Immature natural killer cell (primary cell): ENCODE measurements around the gene NVL. TPM values are rescaled to one million over a fixed set of nuclear protein-coding genes. Genes with fewer than 3 reads are reported as not detected.
A peak's percentile ranks its signal among the peaks of the same experiment; 100 is the strongest.

Source experiments
- DNase-seq, 3 donors: peaks; one replicate each; pipeline ENCODE4 v3.0.0; 2022; ENCODE audit warnings: mixed read lengths in 1 of 3
- H3K27ac Mint-ChIP-seq, 6 donors: one replicate each; pipeline ENCODE4 v1.8.0; 2020; ENCODE audit warnings: mixed read lengths in 6 of 6, mild to moderate bottlenecking in 5 of 6, inconsistent platforms in 4 of 6, moderate library complexity in 3 of 6
- H3K27me3 Mint-ChIP-seq, 3 donors: one replicate each; pipeline ENCODE4 v1.8.0; 2020 to 2021; ENCODE audit warnings: low read depth in 3 of 3, mild to moderate bottlenecking in 3 of 3, mixed read lengths in 3 of 3, moderate library complexity in 3 of 3, inconsistent platforms in 1 of 3
- H3K36me3 Mint-ChIP-seq, 3 donors: one replicate each; pipeline ENCODE4 v1.8.0; 2020; ENCODE audit warnings: mixed read lengths in 3 of 3, inconsistent platforms in 2 of 3, mild to moderate bottlenecking in 2 of 3
- H3K4me1 Mint-ChIP-seq, 2 donors: one replicate each; pipeline ENCODE4 v1.8.0; 2020; ENCODE audit warnings: inconsistent platforms in 2 of 2, mild to moderate bottlenecking in 2 of 2, mixed read lengths in 2 of 2, moderate library complexity in 1 of 2
- H3K4me3 Mint-ChIP-seq, 5 donors: one replicate each; pipeline ENCODE4 v1.8.0; 2020; ENCODE audit warnings: mild to moderate bottlenecking in 5 of 5, mixed read lengths in 5 of 5, inconsistent platforms in 3 of 5, moderate library complexity in 3 of 5
- H3K9me3 Mint-ChIP-seq, 6 donors: one replicate each; pipeline ENCODE4 v1.8.0; 2020; ENCODE audit warnings: mild to moderate bottlenecking in 6 of 6, mixed read lengths in 6 of 6, inconsistent platforms in 4 of 6, moderate library complexity in 3 of 6
- polyA plus RNA-seq, 3 donors: library from polyadenylated mRNA; unstranded; fragments of 300-500 nt; fragmentation: Illumina TruSeq; gene quantifications; one replicate each; pipeline ENCODE4 v1.2.3, GENCODE V29; 2021

The NVL gene
- polyA plus RNA-seq, 3 donors from 2014 or later: 6.6 to 19.5 (median 14.9) TPM

DNA sequence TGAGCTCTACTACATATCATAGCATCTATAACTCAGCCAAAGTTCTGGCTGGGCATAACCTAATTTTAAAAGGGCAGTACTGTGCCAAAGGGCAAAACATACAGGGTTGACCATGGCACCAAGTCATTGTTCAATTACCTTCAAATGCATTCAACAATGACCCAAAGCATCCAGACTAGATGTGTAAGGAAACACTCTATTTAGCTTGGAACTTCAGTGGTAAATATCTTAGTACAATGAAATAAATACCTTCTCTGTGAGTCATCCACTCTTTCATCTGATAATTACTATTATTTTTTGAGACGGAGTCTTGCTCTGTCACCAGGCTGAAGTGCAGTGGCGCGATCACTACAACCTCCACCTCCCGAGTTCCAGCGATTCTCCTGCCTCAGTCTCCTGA is 70.0 kb downstream of the NVL start:
- Mint-ChIP-seq H3K4me1 (peaks cover 0 to 2% of the 10 kb centered on the region in 2 donors), H3K36me3 (peaks cover 4 to 26% (median 8%) of the 10 kb centered on the region in 3 donors)

DNA sequence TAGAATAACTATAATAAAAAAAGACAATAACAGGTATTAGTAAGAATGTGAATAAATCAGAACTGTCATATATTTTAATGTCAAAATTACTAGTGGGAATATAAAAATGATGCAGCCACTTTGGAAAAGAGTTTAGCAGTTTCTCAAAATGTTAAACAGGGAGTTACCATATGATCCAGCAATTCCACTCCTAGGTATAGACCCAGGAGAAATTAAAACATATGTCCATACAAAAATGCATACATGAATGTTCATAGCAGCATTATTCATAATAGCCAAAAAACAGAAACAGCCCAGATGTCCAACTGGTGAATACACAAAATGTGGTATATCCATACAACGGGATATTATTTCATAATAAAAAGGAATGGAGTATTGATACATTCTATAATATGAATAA is 71.6 kb downstream of the NVL start:
- Mint-ChIP-seq H3K27me3 (peaks cover 0 to 2% (median 0%) of the 10 kb centered on the region in 3 donors), H3K4me3 (no peak overlapping the region), H3K9me3 (no peaks in the 10 kb centered on the region), H3K27ac (no peak overlapping the region), H3K36me3 (peaks cover 0 to 19% (median 4%) of the 10 kb centered on the region in 3 donors), H3K4me1 (peaks cover 0 to 2% of the 10 kb centered on the region in 2 donors)
- no peak for DNase-seq

More for the DNA sequence above, 70.0 kb downstream of the NVL start:
- H3K27ac Mint-ChIP-seq: no peak overlapping the region
- H3K9me3 Mint-ChIP-seq: no peaks in the 10 kb centered on the region
- no peak for DNase-seq
- no peaks in the 10 kb centered on the region for H3K27me3 Mint-ChIP-seq
- no peak overlapping the region for H3K4me3 Mint-ChIP-seq

DNA sequence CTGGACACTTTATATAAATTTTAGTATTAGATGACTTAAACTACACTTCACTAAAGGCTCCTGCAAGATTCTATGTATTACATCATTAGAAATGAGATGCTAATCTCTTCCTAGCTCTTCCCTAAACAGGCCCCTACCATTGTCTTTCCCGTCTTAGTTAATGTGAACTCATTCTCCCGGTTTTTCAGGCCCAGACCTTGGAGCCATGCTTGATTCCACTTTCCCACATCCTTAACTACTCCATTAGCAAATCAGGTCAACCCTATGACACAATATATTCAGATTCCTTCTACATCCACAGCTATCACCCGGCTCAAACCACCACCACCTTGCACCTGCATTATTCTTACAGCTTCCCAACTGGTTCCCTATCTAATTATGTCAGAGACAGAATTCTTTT is 73.3 kb downstream of the NVL start:
- no peaks in the 10 kb centered on the region for H3K9me3 Mint-ChIP-seq
- no peak overlapping the region for H3K4me3 Mint-ChIP-seq
- no peak for DNase-seq
- peaks cover 0 to 2% (median 2%) of the 10 kb centered on the region in 3 donors for H3K27me3 Mint-ChIP-seq
- H3K4me1 Mint-ChIP-seq: no peaks in the 10 kb centered on the region
- H3K36me3 Mint-ChIP-seq: peaks cover 3 to 18% (median 4%) of the 10 kb centered on the region in 3 donors
- no peak overlapping the region for H3K27ac Mint-ChIP-seq

DNA sequence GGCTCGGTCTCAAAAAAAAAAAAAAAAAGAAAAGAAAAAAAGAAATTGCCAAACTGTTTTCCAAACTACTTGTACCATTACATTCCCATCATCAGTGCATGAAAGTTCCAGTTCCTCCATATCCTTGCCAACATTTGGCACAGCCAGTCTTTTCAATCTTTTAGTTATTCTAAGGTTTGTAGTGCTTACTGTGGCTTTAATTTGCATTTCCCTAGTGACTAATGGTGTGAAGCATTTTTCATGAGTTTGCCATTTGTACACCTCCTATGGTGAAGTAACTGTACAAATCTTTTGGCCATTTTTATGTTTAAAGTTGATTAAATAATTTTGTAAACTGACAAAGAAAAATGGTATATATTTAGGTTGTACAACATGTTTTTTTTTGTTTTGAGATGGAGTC is 76.3 kb downstream of the NVL start:
- no peak overlapping the region for H3K27ac Mint-ChIP-seq
- H3K27me3 Mint-ChIP-seq: peaks cover 0 to 2% (median 2%) of the 10 kb centered on the region in 3 donors
- DNase-seq: no peak
- no peak overlapping the region for H3K4me3 Mint-ChIP-seq
- no peaks in the 10 kb centered on the region for H3K9me3 Mint-ChIP-seq
- peaks cover 4 to 22% (median 5%) of the 10 kb centered on the region in 3 donors for H3K36me3 Mint-ChIP-seq
- H3K4me1 Mint-ChIP-seq: no peaks in the 10 kb centered on the region

DNA sequence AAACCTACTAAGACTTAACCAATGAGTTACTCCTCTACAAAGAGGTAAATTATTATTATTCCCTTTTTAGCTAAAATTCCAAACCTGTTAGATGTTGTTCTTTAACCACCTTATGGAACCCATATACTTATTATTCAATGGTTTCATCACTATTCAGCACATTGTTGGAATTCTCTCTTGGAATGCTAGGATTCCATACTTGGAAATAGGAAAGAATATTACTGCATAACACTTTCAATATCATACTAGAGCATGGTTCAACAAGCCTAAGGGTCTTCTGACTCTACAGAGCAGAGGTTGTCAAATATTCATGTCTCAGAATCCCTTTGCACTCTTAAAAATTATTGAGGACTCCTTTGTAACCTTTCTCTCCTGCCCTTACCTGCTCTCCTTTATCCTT is 77.5 kb downstream of the NVL start:
- DNase-seq: no peak
- peaks cover 15 to 29% (median 16%) of the 10 kb centered on the region in 3 donors for H3K36me3 Mint-ChIP-seq
- no peak overlapping the region for H3K27ac Mint-ChIP-seq
- H3K4me1 Mint-ChIP-seq: no peaks in the 10 kb centered on the region
- H3K4me3 Mint-ChIP-seq: no peak overlapping the region
- H3K9me3 Mint-ChIP-seq: no peaks in the 10 kb centered on the region
- H3K27me3 Mint-ChIP-seq: peaks cover 0 to 2% (median 2%) of the 10 kb centered on the region in 3 donors

DNA sequence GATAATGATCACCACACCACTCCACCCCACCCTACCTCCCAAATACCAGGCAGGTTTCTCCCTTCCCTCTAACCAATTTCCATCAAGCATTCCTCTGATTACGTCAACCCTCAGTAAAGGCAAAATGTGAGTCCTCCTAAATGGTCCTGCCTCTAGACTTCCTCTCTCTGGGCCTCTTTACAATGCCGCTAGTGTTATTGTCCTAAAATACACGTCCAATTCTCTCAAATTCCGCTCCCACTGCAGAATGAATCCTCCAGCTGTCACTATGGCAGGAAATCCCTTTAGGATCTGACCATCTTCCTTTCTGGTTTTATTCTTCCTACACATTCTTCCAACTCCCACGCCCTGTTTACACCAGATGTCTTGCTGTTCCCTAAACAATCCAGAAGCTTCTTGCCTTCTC is 78.2 kb downstream of the NVL start:
- H3K4me3 Mint-ChIP-seq: no peak overlapping the region

DNA sequence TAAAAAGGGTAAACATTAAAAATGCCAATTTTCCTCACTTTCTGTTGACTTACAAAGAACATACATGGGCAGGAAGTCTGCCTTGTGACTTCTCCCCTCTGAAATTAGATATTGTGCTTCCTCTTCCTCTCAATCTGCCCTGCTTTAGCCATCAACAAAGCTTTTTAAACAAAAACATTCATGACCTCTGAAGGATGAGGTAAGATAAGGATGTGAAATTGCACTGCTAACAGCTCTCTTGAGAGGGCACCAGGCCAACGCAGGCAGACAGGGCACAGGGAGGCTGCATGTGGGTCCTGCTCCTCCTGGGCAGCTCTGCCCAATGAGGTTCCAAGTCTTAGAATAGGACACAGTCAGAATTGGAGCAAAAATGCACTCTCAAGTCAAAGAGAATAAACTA is 84.8 kb downstream of the NVL start:
- Mint-ChIP-seq H3K4me1 (peaks cover 4 to 6% of the 10 kb centered on the region in 2 donors), H3K9me3 (no peaks in the 10 kb centered on the region), H3K4me3 (no peak overlapping the region), H3K27me3 (no peaks in the 10 kb centered on the region), H3K36me3 (peaks cover 11 to 23% (median 21%) of the 10 kb centered on the region in 3 donors), H3K27ac (peak overlapping the region; percentile 34 to 81 (median 59))
- DNase-seq: no peak

More for the DNA sequence above, 78.2 kb downstream of the NVL start:
- Mint-ChIP-seq H3K36me3 (peaks cover 15 to 27% (median 16%) of the 10 kb centered on the region in 3 donors), H3K27ac (peak overlapping the region in 1 of 6 donors; percentile 20), H3K27me3 (peaks cover 0 to 2% (median 2%) of the 10 kb centered on the region in 3 donors), H3K4me1 (no peaks in the 10 kb centered on the region), H3K9me3 (no peaks in the 10 kb centered on the region)
- DNase-seq: no peak

DNA sequence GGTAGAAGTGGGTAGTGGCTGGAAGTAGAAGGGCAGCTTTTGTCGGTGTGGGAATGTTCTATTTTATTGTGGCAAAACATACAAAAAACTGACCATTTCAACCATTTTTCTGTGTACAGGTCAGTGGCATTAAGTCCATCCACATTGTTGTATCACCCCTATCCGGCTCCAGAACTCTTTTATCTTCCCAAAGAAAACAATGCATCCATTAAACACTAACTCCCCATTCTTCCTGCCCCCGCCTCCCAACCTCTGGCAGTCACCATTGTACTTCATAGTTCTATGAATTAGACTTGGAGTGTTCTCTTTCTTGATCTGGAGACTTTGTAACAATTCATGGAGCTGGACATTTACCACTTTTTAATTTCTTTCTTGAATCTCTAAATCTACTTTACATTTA is 91.2 kb downstream of the NVL start:
- H3K4me1 Mint-ChIP-seq: no peaks in the 10 kb centered on the region
- no peak overlapping the region for H3K4me3 Mint-ChIP-seq
- H3K27me3 Mint-ChIP-seq: no peaks in the 10 kb centered on the region
- H3K27ac Mint-ChIP-seq: peak overlapping the region in 1 of 6 donors; percentile 8
- H3K36me3 Mint-ChIP-seq: peaks cover 12 to 18% (median 15%) of the 10 kb centered on the region in 3 donors
- no peak for DNase-seq
- H3K9me3 Mint-ChIP-seq: no peaks in the 10 kb centered on the region

DNA sequence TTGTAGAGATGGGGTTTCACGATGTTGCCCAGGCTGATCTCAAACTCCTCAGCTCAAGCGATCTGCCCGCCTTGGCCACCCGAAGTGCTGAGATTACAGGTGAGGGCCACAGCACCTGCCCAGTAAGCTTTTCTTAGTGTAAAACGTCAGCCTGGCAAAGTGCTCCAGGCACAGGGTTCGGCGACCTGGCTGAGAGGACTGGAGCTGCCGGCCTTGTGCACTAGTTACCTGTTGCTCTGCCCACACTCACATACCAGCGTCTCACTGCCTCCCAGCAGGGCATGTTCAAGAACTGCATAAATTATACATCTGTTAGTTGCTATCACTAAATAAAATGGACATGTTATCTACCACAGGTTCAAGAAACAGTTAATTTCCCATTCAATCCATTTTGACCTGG is 91.8 kb downstream of the NVL start:
- Mint-ChIP-seq H3K9me3 (no peaks in the 10 kb centered on the region), H3K4me1 (no peaks in the 10 kb centered on the region), H3K4me3 (no peak overlapping the region), H3K27ac (no peak overlapping the region), H3K27me3 (no peaks in the 10 kb centered on the region), H3K36me3 (peaks cover 12 to 18% (median 15%) of the 10 kb centered on the region in 3 donors)
- DNase-seq: no peak

DNA sequence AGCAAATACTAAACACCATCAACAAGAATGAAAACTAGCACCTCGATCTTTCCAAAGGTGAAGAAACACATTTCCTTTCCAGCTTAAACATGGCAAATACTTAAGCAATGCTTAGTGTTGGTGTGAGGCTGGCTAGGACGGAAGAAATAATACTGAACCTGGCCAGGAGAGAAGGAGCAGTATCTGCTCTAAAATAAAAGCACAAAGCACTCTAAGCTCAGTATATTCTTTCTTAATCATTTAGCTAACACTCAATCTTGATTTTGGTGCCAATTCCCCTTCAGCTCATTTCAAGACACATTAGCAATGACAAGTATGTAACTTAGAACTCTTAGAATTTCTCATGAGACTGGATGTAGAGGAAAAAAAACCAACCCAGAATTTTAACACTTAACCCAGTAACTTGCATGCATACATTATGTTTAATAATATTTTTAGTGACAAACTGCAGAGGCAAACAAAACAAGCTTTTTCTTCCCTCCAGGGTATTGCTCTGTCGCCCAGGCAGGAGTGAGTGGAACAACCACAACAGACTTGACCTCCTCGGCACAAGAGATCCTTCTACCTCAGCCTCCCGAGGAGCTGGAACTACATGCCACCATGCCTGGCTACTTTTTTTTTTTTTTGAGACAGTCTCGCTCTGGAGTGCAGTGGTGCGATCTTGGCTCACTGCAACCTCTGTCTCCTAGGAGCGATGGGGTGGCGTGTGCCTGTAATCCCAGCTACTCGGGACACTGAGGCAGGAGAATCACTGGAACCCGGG is 92.7 kb downstream of the NVL start:
- H3K4me1 Mint-ChIP-seq: no peaks in the 10 kb centered on the region
- DNase-seq: no peak
- H3K27me3 Mint-ChIP-seq: no peaks in the 10 kb centered on the region
- peaks cover 12 to 26% (median 23%) of the 10 kb centered on the region in 3 donors for H3K36me3 Mint-ChIP-seq
- H3K4me3 Mint-ChIP-seq: no peak overlapping the region
- no peaks in the 10 kb centered on the region for H3K9me3 Mint-ChIP-seq
- H3K27ac Mint-ChIP-seq: peak overlapping the region in 2 of 6 donors; percentile 1 to 60

DNA sequence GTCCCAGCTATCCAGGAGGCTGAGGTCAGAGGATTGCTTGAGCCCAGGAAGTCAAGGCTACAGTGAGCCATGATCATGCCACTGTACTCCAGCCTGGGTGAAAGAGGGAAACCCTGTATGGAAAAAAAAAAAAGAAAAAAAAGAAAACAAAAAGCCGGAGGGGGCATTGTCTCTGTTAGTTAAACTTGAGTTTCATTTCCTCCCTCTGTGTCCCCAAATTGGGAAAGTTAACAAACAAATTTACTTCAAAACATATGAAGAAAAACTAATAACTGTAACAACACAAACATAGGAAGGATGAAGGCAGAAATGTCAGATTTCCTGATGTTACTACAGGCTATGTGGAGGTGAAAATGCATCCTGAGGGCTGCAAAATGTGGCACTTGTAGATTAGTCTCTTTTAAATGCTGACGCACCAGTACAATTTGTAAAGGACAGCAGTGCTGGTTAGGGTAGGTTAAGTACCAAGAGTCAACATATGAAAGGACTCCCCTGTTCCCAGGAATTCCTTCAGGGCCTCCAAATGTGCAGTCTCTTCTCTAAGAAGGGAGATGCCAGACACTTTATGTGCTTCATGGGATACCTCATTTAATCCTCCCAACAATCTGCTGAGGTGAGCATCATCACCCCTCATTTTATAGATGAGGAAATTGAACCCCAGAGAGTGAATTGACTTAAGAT is 94.0 kb downstream of the NVL start:
- Mint-ChIP-seq H3K27me3 (no peaks in the 10 kb centered on the region), H3K27ac (no peak overlapping the region), H3K4me1 (no peaks in the 10 kb centered on the region), H3K4me3 (no peak overlapping the region), H3K9me3 (no peaks in the 10 kb centered on the region), H3K36me3 (peaks cover 12 to 28% (median 27%) of the 10 kb centered on the region in 3 donors)
- DNase-seq: no peak

DNA sequence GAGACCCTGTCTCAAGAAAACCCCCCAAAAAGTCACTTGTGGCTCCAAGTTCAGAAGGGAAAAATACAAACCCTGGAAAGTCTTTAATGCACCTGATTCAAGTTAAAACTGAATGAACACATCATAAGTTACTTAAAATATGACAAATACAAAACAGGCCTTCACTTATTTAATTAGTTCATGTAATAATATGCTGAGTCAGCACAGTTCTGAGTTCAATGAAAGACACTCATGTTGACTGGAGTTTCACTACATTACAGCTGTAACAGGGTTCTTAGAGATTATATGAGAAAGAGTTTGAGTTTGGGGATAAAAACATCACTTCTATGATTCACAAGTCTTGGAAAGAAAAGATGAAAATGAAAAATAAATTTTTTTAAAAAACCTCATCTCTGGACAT is 96.0 kb downstream of the NVL start:
- H3K27me3 Mint-ChIP-seq: no peaks in the 10 kb centered on the region
- no peak overlapping the region for H3K27ac Mint-ChIP-seq
- no peak overlapping the region for H3K4me3 Mint-ChIP-seq
- no peaks in the 10 kb centered on the region for H3K9me3 Mint-ChIP-seq
- H3K36me3 Mint-ChIP-seq: peaks cover 12 to 37% (median 30%) of the 10 kb centered on the region in 3 donors
- H3K4me1 Mint-ChIP-seq: no peaks in the 10 kb centered on the region
- no peak for DNase-seq

DNA sequence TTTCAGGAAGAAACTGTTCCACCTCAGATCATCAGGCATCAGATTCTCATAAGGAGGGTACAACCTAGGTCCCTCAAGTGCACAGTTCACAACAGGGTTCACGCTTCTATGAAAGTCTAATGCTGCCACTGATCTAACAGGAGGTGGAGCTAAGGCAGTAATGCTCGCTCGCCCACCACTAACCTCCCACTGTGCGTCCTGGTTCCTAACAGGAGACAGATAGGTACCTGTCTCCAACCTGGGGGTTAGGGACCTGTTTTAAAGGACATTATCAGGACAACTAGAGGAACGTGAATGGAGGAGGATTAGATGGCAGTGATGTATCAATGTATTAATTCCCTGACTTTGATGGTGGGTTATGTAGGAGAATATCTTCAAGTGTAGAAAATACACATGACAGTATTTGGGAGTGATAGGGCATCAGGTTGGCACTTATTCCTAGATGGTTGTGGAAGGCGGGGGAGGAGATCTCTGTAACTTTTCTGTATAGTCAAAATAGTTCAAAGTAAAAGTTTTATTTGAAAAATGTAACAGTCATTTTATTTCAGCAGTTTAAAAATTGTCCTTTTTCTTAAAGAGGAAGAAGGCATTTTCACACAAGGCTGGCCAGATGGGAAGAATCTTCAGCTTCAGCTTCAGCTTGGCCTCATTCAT is 103.0 kb downstream of the NVL start:
- Mint-ChIP-seq H3K4me3 (no peak overlapping the region), H3K9me3 (no peaks in the 10 kb centered on the region), H3K4me1 (no peaks in the 10 kb centered on the region), H3K27ac (no peak overlapping the region), H3K36me3 (peaks cover 8 to 25% (median 19%) of the 10 kb centered on the region in 3 donors), H3K27me3 (peaks cover 0 to 3% (median 0%) of the 10 kb centered on the region in 3 donors)
- DNase-seq: no peak
